Liver (tissue), 9 donors: ENCODE data around the gene HIPK1. TPM values are rescaled to one million over a fixed set of nuclear protein-coding genes. Genes with fewer than 3 reads are reported as not detected.

Experiments
- DNase-seq: peaks from one replicate; pipeline ENCODE4 v3.0.0-alpha.2; 2017; ENCODE audit warnings: low spot score
- H3K27ac ChIP-seq, 2 donors: one replicate each; pipeline ENCODE4 v1.7.0; 2013; ENCODE audit warnings: inconsistent platforms in 2 of 2, low read length in 2 of 2, control low read depth in 1 of 2, low read depth in 1 of 2, mild to moderate bottlenecking in 1 of 2
- H3K27me3 ChIP-seq, 4 donors: one replicate each; pipeline versions ENCODE4 v1.6.1 to v1.7.0; 2013; ENCODE audit warnings: low read length in 3 of 4, inconsistent platforms in 1 of 4, mild to moderate bottlenecking in 1 of 4, moderate library complexity in 1 of 4; ENCODE audit not compliant: control insufficient read depth in 4 of 4, insufficient read depth in 4 of 4
- H3K36me3 ChIP-seq, 4 donors: one replicate each; pipeline versions ENCODE4 v1.6.1 to v1.7.0; 2013; ENCODE audit warnings: low read length in 3 of 4, mild to moderate bottlenecking in 3 of 4, low read depth in 1 of 4, moderate library complexity in 1 of 4; ENCODE audit not compliant: control insufficient read depth in 4 of 4, insufficient read depth in 3 of 4
- H3K4me1 ChIP-seq, 4 donors: one replicate each; pipeline versions ENCODE4 v1.6.1 to v1.7.0; 2013; ENCODE audit warnings: low read length in 3 of 4, mild to moderate bottlenecking in 3 of 4, moderate library complexity in 1 of 4; ENCODE audit not compliant: control insufficient read depth in 4 of 4, insufficient read depth in 4 of 4
- H3K4me3 ChIP-seq, 3 donors: one replicate each; pipeline versions ENCODE4 v1.6.1 to v1.7.0; 2013; ENCODE audit warnings: low read length in 3 of 3, control low read depth in 1 of 3, low read depth in 1 of 3, mild to moderate bottlenecking in 1 of 3
- H3K9ac ChIP-seq, 2 donors: one replicate each; pipeline ENCODE4 v1.7.0; 2013; ENCODE audit warnings: low read length in 2 of 2, mild to moderate bottlenecking in 2 of 2, moderate library complexity in 2 of 2, control low read depth in 1 of 2, low read depth in 1 of 2
- H3K9me3 ChIP-seq, 4 donors: one replicate each; pipeline versions ENCODE4 v1.6.1 to v1.7.0; 2013; ENCODE audit warnings: low read length in 3 of 4; ENCODE audit not compliant: control insufficient read depth in 4 of 4
- ATF3 ChIP-seq: IDR thresholded peaks from 2 replicates; pipeline ENCODE4 v1.6.1; 2016; ENCODE audit warnings: antibody characterized with exemption
- CTCF ChIP-seq: fragments of 150-350 bp; IDR thresholded peaks from 2 replicates; pipeline ENCODE4 v1.5.1; 2017; ENCODE audit warnings: improper control_type of control experiment, low read depth, low read length; ENCODE audit not compliant: missing input control
- EGR1 ChIP-seq, 2 donors: IDR thresholded peaks; 2 replicates each; pipeline ENCODE4 v1.6.1; 2016 to 2018; ENCODE audit warnings: antibody characterized with exemption in 2 of 2, low read depth in 2 of 2
- FOXA1 ChIP-seq: IDR thresholded peaks from 2 replicates; pipeline ENCODE4 v1.6.1; 2016; ENCODE audit warnings: antibody characterized with exemption
- FOXA2 ChIP-seq: IDR thresholded peaks from 2 replicates; pipeline ENCODE4 v1.6.1; 2016; ENCODE audit warnings: antibody characterized with exemption
- GABPA ChIP-seq, 2 donors: IDR thresholded peaks in 1 of 2; conservative IDR thresholded peaks in 1 of 2; 2 replicates each; pipeline ENCODE4 v1.6.1; 2016; ENCODE audit warnings: antibody characterized with exemption in 2 of 2, mild to moderate bottlenecking in 1 of 2, moderate library complexity in 1 of 2
- HNF4A ChIP-seq, 2 donors: conservative IDR thresholded peaks; 2 replicates each; pipeline ENCODE4 v1.6.1; 2016; ENCODE audit warnings: antibody characterized with exemption in 2 of 2, mild to moderate bottlenecking in 2 of 2
- HNF4G ChIP-seq: IDR thresholded peaks from 2 replicates; pipeline ENCODE4 v1.6.1; 2016; ENCODE audit warnings: antibody characterized with exemption
- JUND ChIP-seq, 2 donors: IDR thresholded peaks; 2 replicates each; pipeline ENCODE4 v1.6.1; 2016; ENCODE audit warnings: antibody characterized with exemption in 2 of 2
- MAX ChIP-seq: IDR thresholded peaks from 2 replicates; pipeline ENCODE4 v1.6.1; 2016; ENCODE audit warnings: antibody characterized with exemption
- NR2F2 ChIP-seq: IDR thresholded peaks from 2 replicates; pipeline ENCODE4 v1.6.1; 2016; ENCODE audit warnings: antibody characterized with exemption
- RAD21 ChIP-seq, 2 donors: IDR thresholded peaks; 2 replicates each; pipeline ENCODE4 v1.6.1; 2016; ENCODE audit warnings: antibody characterized with exemption in 2 of 2, mild to moderate bottlenecking in 2 of 2
- REST ChIP-seq: IDR thresholded peaks from 2 replicates; pipeline ENCODE4 v1.6.1; 2016; ENCODE audit warnings: antibody characterized with exemption, mild to moderate bottlenecking
- RXRA ChIP-seq, 2 donors: IDR thresholded peaks; 2 replicates each; pipeline ENCODE4 v1.6.1; 2017 to 2018; ENCODE audit warnings: antibody characterized with exemption in 2 of 2, mild to moderate bottlenecking in 1 of 2
- SP1 ChIP-seq: IDR thresholded peaks from 2 replicates; pipeline ENCODE4 v1.6.1; 2018; ENCODE audit warnings: antibody characterized with exemption, mild to moderate bottlenecking
- TAF1 ChIP-seq: conservative IDR thresholded peaks from 2 replicates; pipeline ENCODE4 v1.6.1; 2016; ENCODE audit warnings: antibody characterized with exemption, mild to moderate bottlenecking
- YY1 ChIP-seq: IDR thresholded peaks from 2 replicates; pipeline ENCODE4 v1.6.1; 2016; ENCODE audit warnings: antibody characterized with exemption, mild to moderate bottlenecking
- ZBTB33 ChIP-seq: IDR thresholded peaks from 2 replicates; pipeline ENCODE4 v1.6.1; 2016; ENCODE audit warnings: antibody characterized with exemption
- WGBS: extraction: QIAGEN DNeasy Blood & Tissue Kit; methylation state at CpG from one replicate; pipeline ENCODE4 v1.1.7; 2013; 5-methylcytosine and 5-hydroxymethylcytosine counted together
- polyA plus RNA-seq, 2 donors: library from polyadenylated mRNA; stranded (reverse) in 1 of 2; unstranded in 1 of 2; fragments of 200-250 nt in 1 of 2; fragments of >200 nt in 1 of 2; fragmentation: Nextera tagmentation in 1 of 2; extraction: Ambion mirVana in 1 of 2; gene quantifications; one replicate each; pipeline versions ENCODE4 v1.2.1 to v1.2.3, GENCODE V29; 2013 to 2015
- total RNA-seq, 2 donors: library from RNA; depleted of rRNA; stranded (reverse); fragments of >200 nt; gene quantifications; one replicate each; pipeline ENCODE4 v1.2.3, GENCODE V29; 2014
- donor health status: healthy.
- donor health status: healthy.
- donor health status: healthy.
- donor health status: healthy.
- donor health status: healthy.

The HIPK1 gene
- total and polyA plus RNA-seq, 4 donors, result 8.7 to 50.2 (median 15.1) TPM

- DNase-seq, result no peak
- Histone ChIP-seq H3K4me3 (no peak overlapping the region), H3K9me3 (peaks cover 0 to 9% (median under 1%) of the 10 kb centered on the region in 4 donors), H3K27me3 (no peaks in the 10 kb centered on the region), H3K9ac (no peak overlapping the region), H3K36me3 (no peaks in the 10 kb centered on the region), H3K27ac (no peak overlapping the region), H3K4me1 (peaks cover 0 to 4% (median under 1%) of the 10 kb centered on the region in 4 donors)
- WGBS, result 86% methylated on average over 2 of the region's 2 CpGs
- TF ChIP-seq JUND (IDR thresholded peaks at IDR 0.05) (no peak), YY1 (no peak), TAF1 (no peak), REST (no peak), FOXA1 (no peak), NR2F2 (no peak), SP1 (no peak), ZBTB33 (no peak), CTCF (no peak), RAD21 (IDR thresholded peaks at IDR 0.05) (no peak), ATF3 (no peak), FOXA2 (no peak), MAX (no peak), RXRA (IDR thresholded peaks at IDR 0.05) (no peak), GABPA (IDR thresholded peaks at IDR 0.05 in 1 of 2, conservative IDR thresholded peaks at IDR 0.05 in 1 of 2) (no peak), HNF4A (conservative IDR thresholded peaks at IDR 0.05) (no peak), EGR1 (IDR thresholded peaks at IDR 0.05; ENCODE audit: low read depth in 2 of 2) (no peak)
Measured at GRCh38 chr1:113999799-114000198, 70.7 kb downstream of the HIPK1 start.

- no peaks in the 10 kb centered on the region for H3K36me3 ChIP-seq
- H3K9ac ChIP-seq, result no peak overlapping the region
- TF ChIP-seq HNF4G (no peak), RAD21 (IDR thresholded peaks at IDR 0.05) (no peak), SP1 (no peak), TAF1 (no peak)
- DNase-seq, result no peak
- H3K27me3 ChIP-seq, result peaks cover 0 to 3% (median 0%) of the 10 kb centered on the region in 4 donors
- no peak overlapping the region for H3K4me3 ChIP-seq
- no peak overlapping the region for H3K27ac ChIP-seq
- H3K9me3 ChIP-seq, result peaks cover 0 to 3% (median 0%) of the 10 kb centered on the region in 4 donors
- H3K4me1 ChIP-seq, result peaks cover 0 to 4% (median under 1%) of the 10 kb centered on the region in 4 donors
Measured at GRCh38 chr1:114000406-114000805, 71.3 kb downstream of the HIPK1 start.
